Smooth muscle cell (in vitro differentiated cells): ENCODE data around the gene UNC80. TPM values are rescaled to one million over a fixed set of nuclear protein-coding genes. Genes with fewer than 3 reads are reported as not detected.

Experiments
- DNase-seq: peaks from one replicate; lab custom pipeline; 2025; ENCODE audit not compliant: unreplicated experiment; lab: John Stamatoyannopoulos, UW
- H2AFZ ChIP-seq: fragments of 200-600 bp; sonication (generic); 2 replicates; pipeline ENCODE4 v1.6.0; 2016; ENCODE audit warnings: antibody characterized with exemption, low read depth, mild to moderate bottlenecking
- H3F3A ChIP-seq: fragments of 200-600 bp; sonication (generic); 2 replicates; pipeline ENCODE4 v1.6.0; 2017; ENCODE audit warnings: antibody characterized with exemption, low read depth
- H3K27ac ChIP-seq: fragments of 200-600 bp; sonication (generic); 2 replicates; pipeline ENCODE4 v1.5.1; 2016; ENCODE audit warnings: low read depth, mild to moderate bottlenecking
- H3K27me3 ChIP-seq: fragments of 200-600 bp; sonication (generic); 2 replicates; pipeline ENCODE4 v1.6.1; 2016; ENCODE audit warnings: low read depth, mild to moderate bottlenecking
- H3K36me3 ChIP-seq: fragments of 200-600 bp; sonication (generic); 2 replicates; pipeline ENCODE4 v1.5.1; 2016; ENCODE audit warnings: low read depth
- H3K4me1 ChIP-seq: fragments of 200-600 bp; sonication (generic); 2 replicates; pipeline ENCODE4 v1.5.1; 2016; ENCODE audit warnings: low read depth
- H3K4me2 ChIP-seq: fragments of 200-600 bp; sonication (generic); 2 replicates; pipeline ENCODE4 v1.6.0; 2016; ENCODE audit warnings: mild to moderate bottlenecking
- H3K4me3 ChIP-seq: fragments of 200-600 bp; sonication (generic); 2 replicates; pipeline ENCODE4 v1.5.1; 2016; ENCODE audit warnings: mild to moderate bottlenecking
- H3K79me2 ChIP-seq: fragments of 200-600 bp; sonication (generic); 2 replicates; pipeline ENCODE4 v1.6.0; 2016; ENCODE audit warnings: low read depth, mild to moderate bottlenecking
- H3K9ac ChIP-seq: fragments of 200-600 bp; sonication (generic); 2 replicates; pipeline ENCODE4 v1.6.0; 2016; ENCODE audit warnings: low read depth
- H3K9me3 ChIP-seq: fragments of 200-600 bp; sonication (generic); replicated peaks from 2 replicates; pipeline ENCODE4 v1.5.1; 2016; ENCODE audit warnings: low read depth
- H4K20me1 ChIP-seq: fragments of 200-600 bp; sonication (generic); 2 replicates; pipeline ENCODE4 v1.6.0; 2016; ENCODE audit warnings: low read depth
- CTCF ChIP-seq: fragments of 200-600 bp; sonication (generic); IDR thresholded peaks from 2 replicates; pipeline ENCODE4 v1.5.1; 2017; ENCODE audit warnings: borderline replicate concordance, mild to moderate bottlenecking, antibody characterized with exemption; ENCODE audit not compliant: insufficient read depth, poor library complexity, severe bottlenecking
- whole genome bisulfite sequencing: methylation state at CpG from one replicate; pipeline ENCODE4 v1.1.7; 2016; ENCODE audit warnings: low lambda C conversion rate; 5-methylcytosine and 5-hydroxymethylcytosine counted together
- polyA plus RNA-seq: library from polyadenylated mRNA; unstranded; fragments of >200 nt; fragmentation: Nextera tagmentation; extraction: Ambion mirVana; gene quantifications from 2 replicates; pipeline ENCODE4 v1.2.1, GENCODE V29; 2016
- total RNA-seq: library from RNA; depleted of rRNA; stranded (reverse); fragments of >200 nt; gene quantifications from 2 replicates; pipeline ENCODE4 v1.2.3, GENCODE V29; 2014

The UNC80 gene
- total and polyA plus RNA-seq, 2 experiments from 2014 or later, result not detected

DNA sequence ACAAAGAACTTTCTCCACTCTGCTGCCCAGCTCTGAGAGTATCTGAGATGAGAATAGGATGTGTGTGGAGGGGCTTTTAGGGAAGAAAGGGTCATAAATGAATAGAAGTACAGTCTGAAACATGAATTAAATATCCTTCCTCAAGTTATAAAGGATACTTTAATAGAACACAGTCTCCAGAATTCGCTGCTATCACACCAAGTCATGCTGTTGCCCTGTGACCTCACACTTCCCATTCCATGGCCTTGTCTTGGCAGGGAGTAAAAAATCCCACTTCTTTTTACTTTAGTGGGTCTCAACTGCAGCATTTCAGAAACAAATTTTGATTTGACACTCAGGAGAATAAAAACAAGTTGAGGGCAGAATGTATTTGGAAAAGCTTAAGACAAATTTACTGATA is 227.0 kb downstream of the UNC80 start:
- Histone ChIP-seq H2AFZ (no peak overlapping the region), H3K4me3 (no peak overlapping the region), H3K27me3 (no peaks in the 10 kb centered on the region), H4K20me1 (peaks cover 3% of the 10 kb centered on the region), H3K4me2 (no peak overlapping the region), H3F3A (no peaks in the 10 kb centered on the region), H3K4me1 (peaks cover 4% of the 10 kb centered on the region), H3K9ac (no peak overlapping the region), H3K27ac (no peak overlapping the region), H3K36me3 (no peaks in the 10 kb centered on the region), H3K79me2 (peaks cover 10% of the 10 kb centered on the region), H3K9me3 (no peaks in the 10 kb centered on the region)
- no peak for DNase-seq
- no peak for TF ChIP-seq CTCF
- WGBS, result 48% methylated on average over 1 of the region's 1 CpG

- no peak overlapping the region for H3K27ac ChIP-seq
- H3K9me3 ChIP-seq, result no peaks in the 10 kb centered on the region
- H3K36me3 ChIP-seq, result no peaks in the 10 kb centered on the region
- 98% methylated on average over 25 of the region's 32 CpGs for WGBS
- TF ChIP-seq CTCF, result no peak
- no peak overlapping the region for H3K4me3 ChIP-seq
- no peaks in the 10 kb centered on the region for H3K27me3 ChIP-seq
- no peak overlapping the region for H3K4me2 ChIP-seq
- H2AFZ ChIP-seq, result no peak overlapping the region
- H3F3A ChIP-seq, result no peaks in the 10 kb centered on the region
- DNase-seq, result no peak
- no peak overlapping the region for H3K9ac ChIP-seq
- peaks cover 30% of the 10 kb centered on the region for H3K79me2 ChIP-seq
- peaks cover 10% of the 10 kb centered on the region for H3K4me1 ChIP-seq
- peaks cover 23% of the 10 kb centered on the region for H4K20me1 ChIP-seq
Observed at GRCh38 chr2:210000464-210001324, 229.1 kb downstream of the UNC80 start.

DNA sequence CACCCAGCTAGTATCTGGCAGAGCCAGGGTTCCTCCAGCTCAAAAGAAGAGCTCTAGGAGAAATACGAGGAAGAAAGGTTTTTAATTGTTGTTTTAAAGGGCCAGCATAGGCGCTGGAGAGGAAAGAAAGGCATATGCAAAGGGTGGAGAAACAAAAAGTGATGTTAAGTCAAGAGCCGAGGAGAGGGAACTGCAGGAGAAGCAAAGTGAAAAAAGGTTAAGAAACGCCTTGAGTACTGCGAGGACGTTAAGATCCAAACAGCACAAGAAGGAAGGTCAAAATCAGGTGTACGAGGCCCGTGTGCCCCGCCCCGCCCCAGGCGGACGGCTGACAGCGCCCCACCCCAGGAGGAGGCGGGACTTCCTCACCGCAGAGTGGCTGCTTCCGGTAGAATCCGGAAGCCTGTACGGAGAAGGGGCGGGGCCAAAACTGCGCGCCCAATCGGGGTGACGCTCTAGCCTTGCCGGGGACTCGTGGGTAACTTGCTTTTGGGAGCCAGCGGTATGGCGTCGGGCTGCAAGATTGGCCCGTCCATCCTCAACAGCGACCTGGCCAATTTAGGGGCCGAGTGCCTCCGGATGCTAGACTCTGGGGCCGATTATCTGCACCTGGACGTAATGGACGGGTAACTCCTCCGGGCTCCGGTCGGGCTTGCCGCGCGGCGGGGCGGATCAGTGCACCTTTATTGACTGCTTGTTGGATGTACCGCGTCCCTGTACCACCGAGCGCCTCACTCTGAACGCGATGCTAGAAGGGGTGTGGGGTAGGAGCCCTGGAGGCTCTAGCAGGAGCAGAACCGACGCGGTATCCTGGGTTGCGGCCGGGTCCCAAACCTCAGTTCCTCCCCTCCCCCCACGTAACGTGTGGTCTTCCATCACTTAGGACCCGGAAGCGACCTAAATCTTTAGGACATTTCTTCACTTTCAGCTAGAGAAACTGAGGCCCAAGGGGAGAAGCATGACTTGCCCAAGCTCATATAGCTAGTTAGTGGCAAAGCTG is 230.8 kb downstream of the UNC80 start, which contains the start of gene RPE:
Gene RPE, plus strand, starts transcription at position 481 of the 1,000 bp plus-strand sequence. Its CDS starts 24 bp downstream, at position 505.
- Histone ChIP-seq H3K9me3 (no peaks in the 10 kb centered on the region), H3F3A (no peaks in the 10 kb centered on the region), H3K27me3 (no peaks in the 10 kb centered on the region), H3K36me3 (no peaks in the 10 kb centered on the region), H3K27ac (peak within 1 kb of the TSS; percentile 24), H3K4me3 (peak within 1 kb of the TSS; percentile 79), H3K9ac (peak within 1 kb of the TSS; percentile 66), H2AFZ (peak within 1 kb of the TSS; percentile 98), H3K4me1 (peaks cover 10% of the 10 kb centered on the region), H4K20me1 (peaks cover 41% of the 10 kb centered on the region), H3K79me2 (peaks cover 48% of the 10 kb centered on the region), H3K4me2 (peak within 1 kb of the TSS; percentile 90)
- DNase-seq, result peak; percentile 83
- WGBS, result 2% methylated on average over 54 of the region's 58 CpGs
- no peak for TF ChIP-seq CTCF
